ENCODE results near the gene EFCAB11. TPM values are rescaled to one million over a fixed set of nuclear protein-coding genes. Genes with fewer than 3 reads are reported as not detected.

Gene EFCAB11
- total RNA-seq, 1 experiment from 2014 or later: 18.1 TPM

GRCh38 chr14:89811954-89812575 is 142.5 kb downstream of the EFCAB11 start:
- H3K79me2 ChIP-seq (ENCODE audit: insufficient read depth, low read length): no peaks in the 10 kb centered on the region
- ChIA-PET RAD21 (ENCODE audit: low non-redundant PET in 1 of 2, low total read pairs in 2 of 2, uncharacterized antibody in 2 of 2, unreplicated experiment in 2 of 2) (no interaction called here), POLR2A (no interaction called here), CTCF (no interaction called here)
- H3K9ac ChIP-seq (ENCODE audit: low read length): no peak overlapping the region
- no peak overlapping the region for H2AFZ ChIP-seq (ENCODE audit: low read depth, low read length, poor library complexity, severe bottlenecking)
- no peak overlapping the region for H3K4me2 ChIP-seq (ENCODE audit: low read length)
- no peaks in the 10 kb centered on the region for H3K36me3 ChIP-seq (ENCODE audit: control insufficient read depth in 1 of 2, insufficient read depth in 2 of 2, low read length in 2 of 2)
- TF ChIP-seq EZH2phosphoT487 (IDR thresholded peaks at IDR 0.05; ENCODE audit: borderline replicate concordance) (no peak), YY1 (IDR thresholded peaks at IDR 0.05; ENCODE audit: extremely low read depth, insufficient replicate concordance, low read depth, low read length) (no peak), EZH2 (IDR thresholded peaks at IDR 0.05) (no peak), ATF3 (IDR thresholded peaks at IDR 0.05) (no peak), FOSL1 (IDR thresholded peaks at IDR 0.05; ENCODE audit: low read depth) (no peak), SP1 (IDR thresholded peaks at IDR 0.05; ENCODE audit: low read depth) (no peak), CBX3 (IDR thresholded peaks at IDR 0.05; ENCODE audit: low read depth) (no peak), TCF7L2 (IDR thresholded peaks at IDR 0.05; ENCODE audit: borderline replicate concordance, extremely low read depth, insufficient read depth, insufficient read length) (no peak), CTCF (IDR thresholded peaks at IDR 0.05 in 2 of 3, conservative IDR thresholded peaks at IDR 0.05 in 1 of 3; ENCODE audit: borderline replicate concordance in 1 of 3, insufficient read depth in 1 of 3, low read depth in 2 of 3, low read length in 2 of 3) (no peak), SRF (IDR thresholded peaks at IDR 0.05; ENCODE audit: low read depth) (no peak), ZFX (IDR thresholded peaks at IDR 0.05) (no peak), MAX (IDR thresholded peaks at IDR 0.05) (no peak), EGR1 (IDR thresholded peaks at IDR 0.05; ENCODE audit: low read depth) (no peak), SIN3A (IDR thresholded peaks at IDR 0.05; ENCODE audit: low read depth) (no peak)
- H4K20me1 ChIP-seq (ENCODE audit: insufficient read depth): no peaks in the 10 kb centered on the region
- H3K27me3 ChIP-seq (ENCODE audit: insufficient read depth, low read length): no peaks in the 10 kb centered on the region
- BruUV-seq (replicated peaks): no TSS peak
- H3K9me2 ChIP-seq (ENCODE audit: insufficient read depth): no peaks in the 10 kb centered on the region
- intact Hi-C loops (cut with micrococcal nuclease): no loop called here
- H3K4me3 ChIP-seq (replicated peaks in 1 of 2; ENCODE audit: low read depth in 1 of 2, low read length in 2 of 2): no peak overlapping the region
- no peak for DNase-seq (ENCODE audit: low read depth, low spot score)
- no peaks in the 10 kb centered on the region for H3K9me3 ChIP-seq (ENCODE audit: control insufficient read depth in 1 of 2, insufficient read depth in 1 of 2, low read depth in 1 of 2, low read length in 2 of 2)
- H3K27ac ChIP-seq (ENCODE audit: low read depth, low read length): no peak overlapping the region
- no peak for ATAC-seq
- no peaks in the 10 kb centered on the region for H3K4me1 ChIP-seq (ENCODE audit: control insufficient read depth in 1 of 2, insufficient read depth in 2 of 2, low read length in 2 of 2)
